Suppressor macrophage (primary cell): ENCODE data around the gene NKX1-1.
"Not testable (repeated sequence)": the region's sequence is repeated elsewhere in the genome, so short reads cannot be mapped to it uniquely, and the experiment has no call there.

Experiments
- DNase-seq, 4 experiments: peaks; one replicate each; pipeline ENCODE4 v3.0.0-alpha.2; 2020 to 2022

The NKX1-1 gene

DNA sequence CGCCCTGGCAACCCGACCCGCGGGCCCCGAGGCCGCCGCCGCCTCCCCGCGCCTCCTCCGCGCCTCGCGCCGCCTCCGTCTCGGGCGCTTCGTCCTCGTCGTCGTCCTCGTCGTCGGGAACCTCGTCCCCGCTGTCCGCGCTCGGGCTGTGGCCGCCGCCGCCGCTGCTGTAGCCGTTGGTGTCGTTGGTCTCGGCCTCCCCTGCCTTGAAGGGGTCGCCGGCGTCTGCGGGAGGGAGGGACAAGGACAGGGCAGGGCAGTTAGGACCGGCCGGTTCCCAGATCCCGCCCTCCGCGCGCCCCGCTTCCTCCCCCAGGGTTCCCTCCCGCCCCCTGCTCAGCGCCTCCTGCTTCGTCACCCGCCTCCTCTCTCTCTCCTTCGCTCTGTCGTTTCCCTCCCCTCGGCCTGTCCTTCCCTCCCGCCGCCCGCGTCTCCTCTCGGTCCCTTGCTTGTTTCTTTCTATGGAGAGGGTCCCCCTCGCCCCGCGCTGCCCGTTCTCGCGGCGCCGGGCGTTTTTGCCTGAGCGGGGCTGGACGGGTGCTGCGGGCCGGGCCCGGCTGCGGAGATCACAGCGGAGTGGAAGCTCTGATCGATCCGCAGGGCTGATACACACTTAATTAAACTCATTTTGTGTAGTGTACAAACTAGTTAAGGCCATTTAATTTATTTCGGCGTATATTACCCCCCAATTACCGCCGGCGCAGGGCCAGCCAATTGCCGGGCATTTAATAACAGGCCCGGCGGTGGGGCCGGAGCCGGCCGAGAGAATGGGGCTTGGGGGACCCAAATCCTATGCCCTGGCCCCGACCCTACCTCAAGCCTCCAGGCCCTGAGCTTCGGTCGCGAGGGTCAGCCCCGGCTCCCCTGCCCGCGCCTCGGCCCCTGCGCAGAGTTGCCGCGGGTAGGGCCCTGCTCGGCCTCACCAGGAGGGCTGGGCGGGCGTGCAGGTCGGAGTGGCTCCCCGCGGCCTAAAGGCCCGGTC is 2.4 kb downstream of the NKX1-1 start:
- DNase-seq: no peak

DNA sequence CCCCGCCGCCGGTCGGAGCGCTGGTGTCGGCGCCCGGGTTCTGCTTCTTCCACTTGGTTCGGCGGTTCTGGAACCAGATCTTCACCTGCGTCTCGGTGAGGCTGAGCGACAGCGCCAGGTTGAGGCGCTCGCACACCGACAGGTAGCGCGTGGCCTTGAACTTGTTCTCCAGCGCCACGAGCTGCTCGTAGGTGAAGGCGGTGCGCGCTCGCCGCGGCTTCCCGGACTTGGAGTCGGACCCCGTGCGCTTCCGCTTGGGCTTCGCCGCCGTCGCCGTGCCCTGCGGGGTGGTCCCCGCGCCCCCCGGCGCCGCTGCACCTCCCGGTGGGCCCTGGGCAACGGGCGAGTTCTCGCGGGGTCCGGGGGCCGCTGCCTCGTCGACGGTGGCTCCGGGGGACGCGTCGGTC is 3.1 kb downstream of the NKX1-1 start:
- no peak for DNase-seq

DNA sequence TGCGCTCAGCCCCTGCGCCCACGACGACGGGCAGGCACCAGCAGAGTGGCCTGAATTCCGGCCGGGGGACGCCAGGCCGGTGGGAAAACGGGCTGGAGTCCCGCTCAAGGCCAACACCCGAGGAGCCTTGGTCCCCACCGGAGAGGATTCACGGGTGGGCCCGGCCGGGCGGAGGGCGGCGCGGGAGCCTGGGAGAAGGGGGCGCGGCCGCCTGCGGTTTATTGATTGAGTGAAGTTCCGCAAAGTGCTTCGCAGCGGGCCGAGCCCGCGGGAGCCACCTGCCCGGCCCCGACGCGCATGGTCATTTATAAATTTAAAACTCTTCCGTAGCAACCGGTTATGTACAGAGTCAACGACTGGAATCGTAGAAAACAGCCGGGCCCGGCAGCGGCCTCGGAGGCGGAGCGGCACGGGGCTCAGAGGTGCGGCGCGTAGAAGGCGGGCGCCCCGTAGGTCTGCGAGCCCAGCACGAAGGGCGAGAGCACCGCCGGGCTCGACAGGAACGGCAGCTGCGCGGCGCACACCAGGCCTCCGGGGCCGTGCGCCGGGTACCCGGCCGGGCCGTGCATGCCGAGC is 3.6 kb downstream of the NKX1-1 start:
- no peak for DNase-seq

DNA sequence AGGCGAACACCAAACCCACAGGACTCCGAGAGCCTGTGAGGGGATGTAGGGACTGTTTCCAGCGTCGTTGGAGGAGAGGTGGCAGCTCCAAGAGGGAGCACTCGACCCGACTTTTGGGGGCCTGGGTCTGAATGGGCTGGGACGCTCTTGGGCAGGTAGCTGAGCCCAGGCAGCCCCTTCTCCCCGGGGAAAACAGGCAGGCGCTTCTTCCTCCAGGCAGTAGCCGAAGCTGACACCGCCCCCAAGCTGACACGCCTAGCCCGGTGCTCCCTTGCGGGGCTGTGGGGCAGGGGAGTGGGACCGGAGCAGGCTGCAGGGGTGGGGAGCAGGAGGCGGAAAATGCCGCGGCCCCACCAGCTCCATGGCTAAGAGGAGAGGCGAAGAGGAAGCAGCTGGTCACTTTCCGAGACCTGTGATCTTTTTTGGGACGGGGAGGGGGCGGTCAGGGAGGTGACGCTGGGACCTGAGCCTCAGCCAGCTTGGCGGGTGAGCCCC is 4.2 kb downstream of the NKX1-1 start:
- no peak for DNase-seq

DNA sequence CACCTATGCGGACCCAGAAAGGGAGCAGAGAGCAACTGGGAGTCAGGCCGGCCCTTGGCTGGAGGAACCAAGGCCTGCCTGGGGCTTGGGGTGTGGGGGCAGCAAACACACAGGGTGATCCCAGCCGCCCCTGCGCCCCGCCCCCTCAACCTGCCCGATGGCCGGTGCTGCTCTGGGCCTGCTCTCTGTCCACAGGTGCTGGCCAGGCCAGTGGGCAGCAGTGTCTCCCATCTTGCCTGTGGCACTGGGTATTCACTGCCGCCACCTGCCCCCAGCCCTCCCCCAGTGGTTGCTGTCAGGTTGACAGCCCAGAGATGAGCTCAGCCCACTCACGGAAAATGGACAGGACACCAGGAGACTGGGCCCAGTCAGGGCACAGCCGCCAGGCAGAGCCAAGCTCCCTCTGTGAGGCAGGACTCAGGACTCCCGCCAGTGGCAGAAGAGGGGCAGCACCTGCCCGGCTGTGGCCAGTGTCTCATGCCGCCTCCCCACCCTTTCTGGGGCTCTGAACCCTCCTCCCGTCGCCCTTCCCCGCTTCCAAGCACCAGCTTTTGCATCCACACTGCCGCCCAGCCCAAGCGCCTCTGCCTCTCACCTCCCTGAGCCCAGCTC is 4.7 kb downstream of the NKX1-1 start:
- no peak for DNase-seq

DNA sequence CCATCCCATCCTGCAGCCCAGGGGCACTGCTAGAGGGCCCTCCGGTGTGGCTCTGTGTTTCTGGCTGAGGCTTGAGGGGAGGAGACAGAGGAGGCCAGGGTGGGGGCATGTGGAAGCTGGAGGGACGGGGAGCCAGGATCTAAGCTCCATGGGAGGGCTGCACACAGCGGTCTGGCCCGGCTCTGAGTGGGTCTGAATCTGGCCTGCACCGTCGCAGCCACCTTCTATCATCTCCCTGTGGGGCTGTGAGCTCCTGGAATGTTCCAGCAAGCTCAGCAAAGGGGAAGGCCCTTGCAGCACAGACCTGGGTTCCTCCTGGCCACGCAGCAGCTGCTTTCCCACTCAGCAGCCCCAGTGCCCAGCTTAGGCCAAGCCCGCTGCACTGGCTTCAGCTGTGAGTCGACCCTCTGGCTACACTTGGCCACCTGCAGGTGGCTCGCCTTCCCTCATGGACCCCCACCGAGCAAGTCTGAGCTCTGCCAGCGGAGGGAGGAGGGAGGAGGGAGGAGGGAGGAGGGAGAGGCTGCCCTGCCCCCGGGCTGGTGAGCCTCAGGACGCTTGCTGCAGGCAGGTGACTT is 5.3 kb downstream of the NKX1-1 start:
- no peak for DNase-seq

DNA sequence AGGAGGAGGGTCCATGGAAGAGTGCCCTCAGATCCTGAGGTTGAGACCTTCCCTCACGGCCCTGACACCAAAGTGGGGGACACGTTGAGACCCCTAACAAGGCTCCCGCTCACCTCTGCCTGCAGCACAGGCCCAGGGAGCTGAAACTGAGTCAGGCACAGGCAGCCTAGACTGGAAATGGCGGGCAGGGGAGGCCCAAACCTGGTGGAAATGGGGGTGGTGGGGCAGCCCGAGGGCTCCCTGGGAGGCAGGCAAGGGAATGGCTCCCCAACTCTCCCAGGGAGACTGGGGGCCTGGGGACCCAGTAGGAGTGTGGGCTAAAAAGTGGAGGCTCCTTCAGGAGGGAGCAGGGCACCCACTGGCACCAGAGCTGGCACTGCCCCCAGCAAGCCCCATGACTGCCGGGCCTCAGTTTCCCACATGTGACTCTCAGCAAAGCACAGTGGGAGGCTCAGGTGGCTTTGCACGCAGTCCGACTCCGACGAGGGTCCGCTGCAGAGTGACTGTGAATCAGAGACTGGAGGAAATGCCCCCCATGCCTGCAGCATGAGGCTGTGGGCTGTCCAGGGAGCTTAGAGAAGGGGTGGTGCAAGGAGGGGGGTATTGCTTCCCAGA is 5.9 kb downstream of the NKX1-1 start:
- no peak for DNase-seq

DNA sequence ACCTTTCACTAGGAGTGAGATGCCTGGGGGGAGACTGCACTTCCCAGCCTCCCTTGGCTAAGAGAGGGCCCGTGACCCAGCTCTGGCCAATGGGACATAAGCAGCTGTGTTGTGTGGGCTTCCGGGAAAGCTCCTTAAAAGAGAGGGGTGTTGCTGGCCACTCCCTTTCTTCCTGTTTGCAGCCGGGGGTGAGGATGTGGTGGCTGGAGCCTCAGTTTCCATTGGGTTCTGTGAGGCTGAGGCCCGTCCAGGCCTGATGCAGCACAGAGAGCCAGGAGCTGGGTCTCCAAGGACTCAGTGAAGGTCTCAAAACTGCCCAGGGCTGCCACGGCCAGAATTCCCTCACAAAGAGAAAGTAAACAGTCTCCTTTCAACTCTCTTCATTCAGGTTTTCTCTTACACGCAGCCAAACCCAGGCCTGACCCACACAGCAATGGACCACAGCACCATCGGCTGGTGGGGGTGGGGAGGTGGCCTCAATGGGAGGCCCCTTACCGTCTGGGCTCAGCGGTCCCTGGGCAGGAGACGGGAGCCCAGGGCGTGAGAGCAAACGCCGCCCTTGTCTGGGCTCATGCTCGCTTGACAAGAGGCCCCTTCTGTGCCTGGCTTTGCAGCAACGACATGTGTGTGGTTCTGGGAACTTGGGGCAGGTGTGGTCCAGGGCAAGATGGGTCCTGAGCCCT is 6.6 kb downstream of the NKX1-1 start:
- no peak for DNase-seq

DNA sequence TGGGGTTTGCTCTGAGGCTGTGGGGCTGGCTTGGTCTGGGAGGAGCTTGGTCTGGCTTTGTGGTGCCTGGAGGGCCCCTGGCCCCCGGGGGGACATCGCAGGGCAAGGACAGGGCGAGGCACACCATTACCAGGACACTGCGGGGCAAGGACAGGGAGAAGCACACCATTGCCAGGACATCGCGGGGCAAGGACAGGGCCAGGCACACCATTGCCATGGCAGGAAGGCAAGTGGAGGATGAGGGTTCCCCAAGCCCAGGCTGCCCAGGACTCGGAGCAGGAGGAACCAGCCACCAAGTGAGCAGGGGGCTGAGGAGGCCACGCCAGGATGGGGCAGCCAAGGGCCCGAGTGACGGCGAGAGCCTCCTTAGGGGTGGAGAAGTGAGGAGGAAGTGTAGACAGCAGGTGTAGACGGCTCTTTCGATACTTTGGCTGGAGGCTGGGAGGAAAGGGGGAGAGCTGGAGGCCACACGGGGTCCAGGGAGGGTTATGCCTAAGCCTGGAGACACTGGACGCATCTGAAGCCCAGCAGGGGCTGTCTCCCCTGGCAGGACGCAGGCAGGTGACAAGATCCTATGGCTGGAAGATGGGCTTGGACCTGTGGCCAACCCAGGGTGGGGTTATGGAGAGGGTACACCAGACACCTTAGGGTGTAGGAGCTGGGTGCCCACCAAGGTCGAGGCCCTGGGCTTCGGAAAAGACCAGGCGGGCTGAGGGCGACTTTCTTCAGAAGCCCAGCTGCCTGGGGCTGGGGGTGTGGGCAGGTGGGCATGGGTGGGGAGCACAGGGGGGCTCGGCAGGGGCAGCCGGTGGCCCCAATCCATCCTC is 7.3 kb downstream of the NKX1-1 start:
- DNase-seq: no peak

DNA sequence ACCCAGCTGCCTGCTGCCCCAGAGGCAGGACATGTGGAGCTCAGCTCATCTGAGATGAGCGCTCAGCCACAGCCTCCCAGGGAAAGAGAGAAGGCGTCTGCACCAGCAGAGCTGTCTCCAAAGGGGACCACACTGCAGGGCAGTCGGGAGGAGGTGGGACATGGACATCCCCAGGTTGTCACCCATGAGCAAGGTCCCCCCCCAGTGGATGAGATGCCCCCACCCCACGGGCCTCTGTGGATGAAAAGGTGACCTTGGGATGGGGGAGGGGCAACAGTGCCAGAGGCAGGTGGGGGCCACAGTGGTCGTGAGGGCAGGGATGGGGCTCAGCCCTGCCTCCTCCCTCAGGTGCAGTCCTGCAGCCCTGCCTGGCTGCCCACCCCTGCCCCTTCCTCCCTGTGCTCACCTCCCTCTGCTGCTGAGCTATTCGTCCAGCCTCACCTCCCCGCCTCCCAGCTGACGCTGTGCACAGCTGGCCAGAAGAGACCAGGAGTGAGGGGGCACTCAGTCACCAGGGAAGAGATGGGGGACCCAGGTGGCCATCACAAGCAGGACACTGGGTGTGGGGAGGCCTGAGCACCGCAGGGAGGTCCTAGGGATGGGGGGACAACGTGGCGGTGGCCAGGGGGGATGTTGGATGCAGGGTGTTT is 9.3 kb downstream of the NKX1-1 start:
- DNase-seq: no peak

DNA sequence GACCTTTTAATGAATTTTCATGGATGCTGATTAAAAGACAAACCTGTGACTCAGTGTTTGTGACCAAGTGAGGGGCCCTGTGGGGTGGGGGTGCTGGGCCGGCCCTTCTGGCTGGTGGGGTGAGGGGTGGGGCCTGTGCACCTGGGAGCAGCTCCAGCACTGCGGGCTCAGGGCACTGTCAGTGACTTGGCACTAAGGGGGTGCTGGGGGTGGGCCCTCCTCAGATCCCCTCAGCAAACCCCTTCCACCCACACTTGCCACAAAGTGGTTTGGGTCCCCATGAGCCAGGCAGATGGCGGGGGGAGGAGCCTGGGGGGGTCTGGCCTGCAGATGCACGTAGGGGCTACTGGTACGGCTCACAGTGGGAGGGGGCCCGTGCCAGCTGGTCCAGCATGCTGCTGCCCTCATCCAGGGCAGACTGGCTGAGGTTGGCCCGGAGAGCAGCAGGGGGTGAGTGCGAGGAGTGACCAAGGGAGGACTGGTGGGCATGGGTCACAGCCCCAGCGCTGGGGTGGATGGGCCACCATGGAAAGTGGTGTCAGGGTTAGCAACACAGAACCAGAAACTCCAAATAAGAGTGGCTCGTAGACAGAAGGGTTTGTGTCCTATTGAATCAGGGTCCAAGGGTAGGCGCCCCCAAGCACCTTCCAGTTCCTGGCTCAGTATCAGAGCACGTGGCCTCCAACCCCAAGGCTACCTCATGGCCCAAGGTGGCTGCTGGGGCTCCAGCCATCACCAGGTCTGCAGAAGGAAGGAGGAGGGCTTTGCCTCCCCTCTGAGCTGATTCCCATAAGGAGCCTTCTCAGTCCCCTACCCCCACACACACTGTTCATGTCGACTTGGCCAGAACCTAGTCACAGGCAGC is 10.1 kb downstream of the NKX1-1 start:
- DNase-seq: no peak

DNA sequence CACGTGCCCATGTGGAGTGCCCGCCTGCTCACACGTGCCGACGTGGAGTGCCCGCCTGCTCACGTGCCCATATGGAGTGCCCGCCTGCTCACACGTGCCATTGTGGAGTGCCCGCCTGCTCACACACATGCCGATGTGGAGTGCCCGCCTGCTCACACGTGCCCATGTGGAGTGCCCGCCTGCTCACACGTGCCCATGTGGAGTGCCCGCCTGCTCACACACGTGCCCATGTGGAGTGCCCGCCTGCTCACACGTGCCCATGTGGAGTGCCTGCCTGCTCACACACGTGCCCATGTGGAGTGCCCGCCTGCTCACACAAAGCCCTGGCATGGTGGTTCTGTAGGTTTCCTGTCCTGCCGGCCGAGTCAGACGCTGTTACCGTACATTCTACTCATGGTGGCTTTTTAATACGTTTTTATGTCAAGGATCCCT is 10.8 kb downstream of the NKX1-1 start:
- DNase-seq: not testable (repeated sequence)

DNA sequence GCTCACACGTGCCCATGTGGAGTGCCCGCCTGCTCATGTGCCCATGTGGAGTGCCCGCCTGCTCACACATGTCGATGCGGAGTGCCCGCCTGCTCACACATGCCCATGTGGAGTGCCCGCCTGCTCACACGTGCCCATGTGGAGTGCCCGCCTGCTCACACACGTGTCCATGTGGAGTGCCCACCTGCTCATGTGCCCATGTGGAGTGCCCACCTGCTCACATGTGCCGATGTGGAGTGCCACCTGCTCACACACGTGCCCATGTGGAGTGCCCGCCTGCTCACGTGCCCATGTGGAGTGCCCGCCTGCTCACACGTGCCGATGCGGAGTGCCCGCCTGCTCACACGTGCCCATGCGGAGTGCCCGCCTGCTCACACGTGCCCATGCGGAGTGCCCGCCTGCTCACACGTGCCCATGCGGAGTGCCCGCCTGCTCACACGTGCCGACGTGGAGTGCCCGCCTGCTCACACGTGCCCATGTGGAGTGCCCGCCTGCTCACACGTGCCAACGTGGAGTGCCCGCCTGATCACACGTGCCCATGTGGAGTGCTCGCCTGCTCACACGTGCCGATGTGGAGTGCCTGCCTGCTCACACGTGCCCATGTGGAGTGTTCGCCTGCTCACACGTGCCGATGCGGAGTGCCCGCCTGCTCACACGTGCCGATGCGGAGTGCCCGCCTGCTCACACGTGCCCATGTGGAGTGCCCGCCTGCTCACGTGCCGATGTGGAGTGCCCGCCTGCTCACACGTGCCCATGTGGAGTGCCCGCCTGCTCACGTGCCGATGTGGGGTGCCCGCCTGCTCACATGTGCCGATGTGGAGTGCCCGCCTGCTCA is 11.5 kb downstream of the NKX1-1 start:
- DNase-seq: not testable (repeated sequence)

DNA sequence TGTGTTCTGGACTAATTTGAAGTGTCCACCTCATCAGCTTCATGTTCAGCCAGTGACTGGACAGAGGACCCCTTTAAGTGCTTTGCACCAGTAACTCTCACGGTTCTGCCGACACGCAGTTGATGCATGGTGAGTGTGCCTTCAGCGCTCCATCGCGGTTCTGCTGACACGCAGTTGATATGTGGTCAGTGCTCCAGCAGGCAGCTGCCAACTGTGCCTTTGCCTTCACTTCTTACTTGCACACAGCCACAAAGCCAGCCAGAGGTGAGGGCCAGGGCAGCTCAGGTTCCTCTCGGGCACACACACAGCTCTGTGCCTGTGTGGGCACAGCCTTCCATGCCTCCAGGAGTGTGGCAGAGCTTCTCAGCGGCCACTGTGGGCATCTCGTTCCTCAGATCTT is 12.4 kb downstream of the NKX1-1 start:
- no peak for DNase-seq

DNA sequence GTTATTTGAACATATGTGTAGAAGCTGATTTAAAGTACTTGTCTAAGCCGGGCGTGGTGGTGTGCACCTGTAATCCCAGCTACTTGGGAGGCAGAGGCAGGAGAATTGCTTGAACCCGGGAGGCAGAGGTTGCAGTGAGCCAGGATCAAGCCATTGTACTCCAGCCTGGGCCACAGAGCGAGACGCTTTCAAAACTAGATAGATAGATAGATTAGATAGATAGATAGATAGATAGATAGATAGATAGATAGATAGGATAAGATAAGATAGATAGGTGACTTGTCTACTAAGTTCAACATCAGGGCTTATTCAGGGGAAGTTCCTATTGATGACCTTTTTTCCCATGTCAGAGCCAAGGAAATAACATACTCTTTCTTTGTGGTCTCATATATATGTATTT is 12.9 kb downstream of the NKX1-1 start:
- DNase-seq: not testable (repeated sequence)

DNA sequence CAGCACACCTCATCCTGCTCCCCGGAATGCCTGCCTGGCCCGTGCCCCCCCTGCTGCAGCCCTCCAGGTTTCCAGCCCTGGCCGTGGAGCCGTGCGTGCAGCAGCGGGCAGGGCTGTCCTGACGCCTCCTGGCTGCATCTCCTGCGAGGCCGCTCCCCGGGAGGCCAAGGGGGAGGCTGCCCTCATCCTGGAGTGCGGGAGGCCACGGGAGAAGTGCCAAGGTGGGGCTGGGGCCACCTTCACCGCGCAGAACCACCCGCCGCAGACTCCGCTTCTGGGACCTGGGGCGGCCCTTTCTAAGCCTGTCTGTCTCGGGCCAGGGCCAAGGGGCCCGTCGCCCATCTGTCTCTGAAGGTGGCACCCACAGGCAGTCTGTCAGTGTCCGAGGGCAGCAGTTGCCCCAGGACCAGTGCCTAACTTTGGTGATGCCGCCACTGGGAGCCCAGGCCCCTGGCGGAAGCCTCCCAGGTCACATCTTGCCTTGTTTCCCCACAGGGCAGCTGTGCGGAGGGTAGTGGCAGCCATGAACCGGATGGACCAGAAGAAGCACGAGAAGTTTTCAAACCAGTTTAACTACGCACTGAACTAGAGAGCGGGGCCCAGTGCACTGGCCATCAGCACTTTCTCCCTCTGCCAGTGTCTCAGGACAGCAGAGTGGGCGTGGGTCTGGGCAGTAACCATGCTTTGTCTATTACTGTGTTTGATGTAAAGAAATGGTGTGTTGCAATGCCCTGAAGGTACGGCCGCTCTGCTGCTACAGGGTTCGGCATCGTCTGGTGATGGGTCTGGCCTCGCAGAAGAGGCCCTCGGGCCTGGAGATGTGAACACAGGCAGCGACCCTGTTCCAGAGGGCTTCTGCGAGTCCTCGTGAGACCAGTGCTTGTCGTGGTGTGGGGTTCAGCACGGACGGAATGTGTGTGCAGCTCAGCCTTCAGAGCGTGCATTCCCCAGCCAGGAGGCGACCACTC is 20.6 kb downstream of the NKX1-1 start:
- DNase-seq: no peak

DNA sequence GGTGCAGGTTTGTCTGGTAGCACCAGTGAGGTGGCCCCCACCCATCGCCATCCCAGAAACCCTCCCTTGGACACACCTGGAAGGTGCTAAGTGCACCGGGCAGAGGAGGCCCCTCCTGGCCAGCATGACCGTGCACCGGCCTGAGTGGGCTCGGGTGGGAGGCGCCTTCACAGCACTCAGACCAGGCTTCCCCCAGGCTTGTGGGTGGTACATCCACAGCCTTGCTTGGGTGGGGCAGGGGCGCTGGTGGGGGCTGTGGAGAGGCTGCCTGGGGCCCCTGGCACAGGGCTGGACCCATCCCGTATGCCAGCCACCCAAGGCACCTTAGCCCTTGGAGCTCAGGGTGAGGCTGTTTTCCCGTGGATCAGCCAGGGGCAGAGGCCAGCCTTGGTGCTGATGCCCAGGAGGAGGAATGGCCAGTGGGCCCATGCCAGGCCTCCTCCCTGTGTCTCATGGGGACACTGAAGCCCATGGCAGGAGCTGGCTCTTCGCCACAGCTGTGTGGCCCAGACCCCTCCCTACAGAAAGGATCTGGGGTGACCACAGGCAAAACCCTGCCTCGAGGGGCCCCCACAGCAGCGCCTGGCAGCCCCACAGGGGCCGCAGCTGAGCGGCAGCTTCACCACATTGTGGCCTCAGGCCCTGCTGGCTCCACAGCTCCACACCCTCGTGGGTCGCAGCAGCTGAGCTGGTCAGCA is 21.4 kb downstream of the NKX1-1 start:
- DNase-seq: no peak
